ENCODE results near the gene HSF4.

The HSF4 gene

DNA sequence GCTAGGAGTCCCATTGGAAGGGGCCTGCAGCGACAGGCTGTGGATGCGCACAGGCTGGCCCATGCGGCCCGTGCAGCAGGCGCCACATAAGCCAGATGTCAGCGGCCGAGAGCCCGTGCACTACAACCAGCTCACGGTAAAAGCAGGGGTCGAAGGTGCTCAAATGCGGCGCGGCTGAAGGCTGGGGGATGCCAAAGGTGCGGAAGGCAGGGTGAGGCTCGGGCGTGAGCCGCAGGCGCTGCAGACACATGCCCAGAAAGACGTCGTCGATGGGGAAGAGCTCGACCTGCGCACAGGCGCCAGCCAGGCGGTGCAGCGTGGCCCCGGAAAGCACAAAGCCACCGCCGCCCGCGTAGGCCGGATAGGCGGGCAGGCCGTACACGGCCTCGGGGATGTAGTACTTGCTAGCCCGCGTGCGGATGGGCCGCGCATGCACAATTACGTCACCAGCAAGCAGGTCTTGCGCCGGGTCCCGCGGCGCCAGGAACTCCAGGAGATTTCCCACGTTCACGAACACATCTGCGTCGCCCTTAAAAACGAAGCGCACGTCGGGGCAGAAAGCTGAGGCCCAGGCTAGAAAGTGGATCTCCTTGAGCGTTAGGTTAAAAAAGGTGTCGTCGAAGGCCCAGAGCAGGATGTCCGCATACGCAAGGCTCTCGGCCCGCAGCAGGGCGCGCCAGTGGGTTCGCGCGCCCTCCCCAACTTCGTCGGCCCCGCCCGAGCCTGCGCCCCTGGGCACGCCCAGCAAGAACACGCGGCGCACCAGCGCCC lies 15.1 kb upstream of the HSF4 start:
- FAIRE-seq: no peak

GRCh38 chr16:67150047-67150832 lies 14.3 kb upstream of the HSF4 start:
- DNase-seq (ENCODE audit: low spot score) (no peak), FAIRE-seq (no peak)

More for the DNA sequence above, 15.1 kb upstream of the HSF4 start:
- no peak for DNase-seq (ENCODE audit: low spot score)

- no peak for DNase-seq (ENCODE audit: low spot score)
- no peak for FAIRE-seq
Measured at GRCh38 chr16:67150833-67151396, 13.6 kb upstream of the HSF4 start, which contains the start of gene B3GNT9. Gene B3GNT9 (minus strand): TSS chr16:67150998. CDS start chr16:67150485, 513 bp downstream.

DNA sequence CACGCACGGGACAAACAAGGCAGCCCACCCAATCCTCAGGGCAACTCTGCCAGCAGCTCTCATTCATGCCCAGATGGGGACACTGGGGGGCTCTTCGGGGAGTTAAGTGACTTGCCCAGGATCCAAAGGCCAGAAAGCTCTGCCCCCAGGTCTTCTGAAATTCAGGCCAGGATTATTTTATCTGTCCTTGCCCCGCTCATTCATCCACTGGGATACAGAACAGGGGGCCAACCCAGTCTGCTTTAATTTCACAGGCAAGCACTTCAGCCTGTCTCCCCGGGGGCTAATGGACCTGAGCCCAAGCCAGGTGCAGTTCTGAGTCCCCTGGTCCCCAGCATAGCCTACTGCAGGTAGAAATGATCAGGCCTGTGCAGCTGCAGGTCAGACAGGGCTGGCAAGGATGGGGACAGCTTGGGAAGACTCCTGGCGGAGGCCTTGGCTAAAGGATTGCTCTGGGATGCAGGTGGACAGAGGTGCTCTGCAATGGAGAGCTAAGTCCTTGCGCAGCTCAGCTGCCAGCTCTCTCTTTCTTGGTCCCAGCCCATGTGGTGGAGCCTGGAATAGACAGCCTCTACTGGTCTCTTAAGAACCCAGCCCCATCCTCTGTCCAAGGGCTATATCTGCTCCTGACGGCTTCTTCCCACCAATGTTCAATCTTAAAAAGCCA lies 13.0 kb upstream of the HSF4 start:
- FAIRE-seq (no peak), DNase-seq (ENCODE audit: low spot score) (no peak)

GRCh38 chr16:67154578-67155294 lies 9.8 kb upstream of the HSF4 start:
- FAIRE-seq (no peak), DNase-seq (ENCODE audit: low spot score) (no peak)

DNA sequence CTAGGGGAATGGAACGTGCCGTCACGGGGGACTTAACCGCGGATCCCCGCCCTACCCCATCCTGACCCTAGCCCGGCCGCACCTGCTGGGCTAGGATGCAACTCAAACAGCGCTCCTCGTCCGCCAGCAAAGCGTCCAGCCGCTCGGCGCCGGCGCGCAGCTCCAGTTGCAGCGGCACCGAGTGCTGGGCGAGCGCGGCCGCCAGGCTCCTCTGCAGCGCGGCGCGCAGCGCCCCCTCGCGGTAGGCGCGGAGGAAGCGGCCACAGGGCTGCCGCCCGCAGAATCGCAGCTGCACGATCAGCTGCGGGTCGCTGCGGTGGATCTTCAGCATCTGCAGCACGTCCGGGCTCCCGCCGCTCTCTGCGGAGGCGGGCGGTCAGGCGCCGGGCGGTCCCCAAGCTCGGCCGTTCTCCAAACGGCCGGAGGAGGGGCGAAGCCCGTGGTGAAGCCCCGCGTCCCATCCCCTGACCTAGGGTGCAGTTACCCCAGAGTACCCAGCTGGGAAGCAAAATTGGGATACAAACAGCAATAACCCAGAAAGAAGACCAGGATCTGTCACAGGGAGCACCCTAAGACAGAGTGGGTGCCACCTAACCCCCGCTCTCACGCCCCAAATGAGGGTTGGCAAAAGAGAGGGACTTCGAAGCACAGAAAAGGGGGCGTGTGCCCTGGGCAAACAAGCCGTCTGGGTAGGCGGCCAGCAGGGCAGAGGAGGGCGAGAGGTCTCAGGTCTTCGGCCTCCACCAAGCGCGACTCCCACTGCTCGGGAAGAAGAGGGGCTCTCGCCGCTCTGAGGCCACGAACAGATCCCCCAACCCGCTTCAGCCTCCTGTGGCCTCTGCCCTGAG lies 9.0 kb upstream of the HSF4 start:
- no peak for FAIRE-seq

GRCh38 chr16:67156143-67156844 lies 8.3 kb upstream of the HSF4 start:
- no peak for FAIRE-seq
- DNase-seq (ENCODE audit: low spot score): no peak

More for the DNA sequence above, 9.0 kb upstream of the HSF4 start:
- DNase-seq (ENCODE audit: low spot score): peak; percentile 82

DNA sequence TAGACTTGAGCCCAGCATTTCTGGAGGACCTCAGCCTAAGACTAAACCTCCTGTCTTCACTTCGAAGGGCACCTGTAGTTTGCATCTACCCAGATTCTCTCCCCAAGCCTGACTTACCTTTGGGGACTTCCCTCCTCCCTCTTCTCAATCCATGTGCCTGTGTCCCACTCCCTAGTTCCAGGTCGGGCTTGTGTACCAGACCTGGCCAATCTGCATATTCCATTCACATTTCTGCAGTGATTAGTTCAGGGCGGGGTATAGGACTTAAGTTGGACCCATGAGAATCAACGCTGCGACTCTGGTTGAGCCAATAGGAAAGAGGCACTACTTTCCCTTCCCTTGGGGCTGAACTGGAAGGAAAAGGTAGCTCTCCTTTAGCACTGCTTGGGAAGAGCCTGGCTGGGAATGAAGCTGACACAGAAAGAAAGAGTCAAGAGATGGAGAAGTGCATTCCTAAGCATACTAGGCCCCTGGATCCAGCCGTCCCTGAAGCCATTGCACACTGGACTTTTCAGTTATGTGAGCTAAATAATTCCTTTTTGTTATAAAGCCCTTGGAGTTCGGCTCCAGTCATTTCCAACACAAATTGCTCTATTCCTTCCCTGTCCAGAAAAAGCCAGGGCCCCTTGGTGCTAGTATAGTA lies 7.3 kb upstream of the HSF4 start:
- DNase-seq (ENCODE audit: low spot score) (no peak), FAIRE-seq (no peak)

DNA sequence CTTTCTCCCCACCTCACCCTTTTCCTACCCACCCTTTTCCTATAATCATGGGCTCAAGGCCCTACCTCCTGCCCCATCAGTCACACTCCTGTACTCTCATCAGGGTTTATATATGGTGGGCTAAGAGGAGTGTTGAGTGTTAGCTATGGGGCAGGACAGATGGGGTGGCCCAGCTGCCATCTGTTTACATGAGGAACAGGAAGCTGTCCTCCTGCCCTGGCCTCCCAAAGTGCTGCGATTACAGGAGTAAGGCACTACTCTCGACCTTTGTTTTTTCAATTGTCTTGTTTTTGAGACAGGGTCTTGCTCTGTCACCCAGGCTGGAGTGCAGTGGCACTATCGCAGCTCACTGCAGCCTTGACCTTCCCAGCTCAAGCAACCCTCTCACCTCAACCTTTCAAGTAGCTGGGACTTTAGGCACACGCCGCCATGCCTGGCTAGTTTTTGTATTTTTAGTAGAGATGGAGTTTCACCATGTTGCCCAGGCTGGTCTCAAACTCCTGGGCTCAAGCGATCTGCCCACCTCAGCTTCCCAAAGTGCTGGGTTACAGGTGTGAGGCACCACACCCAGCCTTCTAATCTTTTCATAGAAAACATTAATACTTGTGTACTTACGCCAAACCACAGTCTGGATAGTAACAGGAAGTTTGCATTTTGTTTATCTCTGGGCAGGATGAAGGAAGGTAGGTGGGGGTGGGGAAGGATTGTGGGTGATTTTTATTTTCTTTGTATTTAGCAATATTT lies 6.5 kb upstream of the HSF4 start:
- DNase-seq (ENCODE audit: low spot score) (no peak), FAIRE-seq (no peak)

DNA sequence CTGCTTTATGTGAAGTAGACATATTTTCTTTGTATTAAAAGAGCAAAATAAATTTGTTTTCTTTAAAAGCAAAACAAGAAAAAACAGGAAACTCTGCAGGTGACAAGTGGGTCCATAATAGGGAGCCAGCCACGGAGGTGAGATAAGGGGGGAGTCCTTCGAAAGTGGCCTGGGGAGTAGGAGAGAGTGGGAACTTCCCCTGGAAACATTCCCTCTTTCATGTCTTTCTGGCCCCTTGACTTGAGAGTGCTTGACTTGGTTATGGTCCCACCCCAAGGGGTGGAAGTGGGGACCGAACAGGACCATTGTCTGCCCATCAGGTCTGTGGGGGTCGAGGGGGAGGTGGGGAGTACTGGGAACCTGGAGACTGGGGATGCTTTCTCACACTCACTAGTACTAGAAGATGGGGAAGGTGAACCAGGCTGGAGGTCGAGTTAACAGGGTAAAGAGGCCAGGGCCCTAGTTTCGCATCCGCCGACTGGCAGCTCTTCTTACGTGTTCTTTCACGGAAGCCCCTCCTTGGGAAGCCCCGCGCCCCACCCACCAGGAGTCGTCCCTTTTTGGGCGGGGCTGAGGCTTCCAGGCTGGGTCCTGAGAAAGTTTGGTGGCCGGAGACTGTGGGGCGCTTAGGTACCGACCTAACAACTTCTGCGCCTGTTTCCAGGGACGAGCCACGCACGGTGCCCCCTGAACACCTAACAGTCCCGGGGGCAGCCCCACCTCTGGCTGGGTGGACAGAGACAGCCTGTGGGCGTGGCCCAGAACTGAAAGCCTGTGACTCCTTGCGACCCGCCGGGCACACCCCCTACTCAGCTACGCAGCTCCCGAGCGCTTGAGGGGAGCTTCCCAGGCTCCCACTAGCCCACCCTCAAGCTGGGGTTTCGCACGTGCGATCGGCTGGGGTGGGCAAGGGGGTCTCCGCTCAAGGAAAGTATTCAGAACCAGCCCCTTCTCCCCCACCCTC lies 5.6 kb upstream of the HSF4 start:
- peak; percentile 51 for DNase-seq (ENCODE audit: low spot score)
- FAIRE-seq: no peak

GRCh38 chr16:67161595-67162058 lies 2.9 kb upstream of the HSF4 start:
- no peak for FAIRE-seq
- DNase-seq (ENCODE audit: low spot score): no peak

DNA sequence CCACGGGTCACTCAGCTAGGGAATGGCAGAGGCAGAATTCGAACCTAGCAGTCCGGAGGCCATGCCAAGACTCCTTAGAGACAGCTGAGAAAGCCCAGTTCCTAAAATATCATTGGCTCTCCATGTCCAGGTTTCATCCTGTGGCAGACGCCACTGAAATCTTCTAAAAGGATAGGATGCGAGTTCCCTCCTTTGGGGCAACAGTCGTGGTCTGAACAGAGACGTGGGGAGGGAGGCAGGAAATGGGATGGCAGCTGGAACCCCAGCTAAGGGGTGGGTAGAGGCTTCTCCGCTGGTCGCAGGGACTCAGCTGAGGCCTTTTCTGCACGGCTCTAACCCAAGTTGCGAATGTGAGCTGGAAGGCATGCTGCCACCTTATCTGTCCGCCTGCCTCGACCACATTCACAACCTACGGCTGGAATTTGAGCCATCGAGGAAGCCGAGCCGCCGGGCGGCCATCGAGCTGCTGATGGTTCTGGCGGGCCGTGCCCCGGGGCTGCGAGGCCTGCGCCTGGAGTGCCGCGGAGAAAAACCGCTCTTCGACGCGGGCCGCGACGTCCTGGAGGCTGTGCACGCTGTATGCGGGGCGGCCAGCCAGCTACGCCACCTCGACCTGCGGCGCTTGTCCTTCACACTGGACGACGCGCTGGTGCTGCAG lies 1.9 kb upstream of the HSF4 start:
- DNase-seq (ENCODE audit: low spot score) (no peak), FAIRE-seq (no peak)

DNA sequence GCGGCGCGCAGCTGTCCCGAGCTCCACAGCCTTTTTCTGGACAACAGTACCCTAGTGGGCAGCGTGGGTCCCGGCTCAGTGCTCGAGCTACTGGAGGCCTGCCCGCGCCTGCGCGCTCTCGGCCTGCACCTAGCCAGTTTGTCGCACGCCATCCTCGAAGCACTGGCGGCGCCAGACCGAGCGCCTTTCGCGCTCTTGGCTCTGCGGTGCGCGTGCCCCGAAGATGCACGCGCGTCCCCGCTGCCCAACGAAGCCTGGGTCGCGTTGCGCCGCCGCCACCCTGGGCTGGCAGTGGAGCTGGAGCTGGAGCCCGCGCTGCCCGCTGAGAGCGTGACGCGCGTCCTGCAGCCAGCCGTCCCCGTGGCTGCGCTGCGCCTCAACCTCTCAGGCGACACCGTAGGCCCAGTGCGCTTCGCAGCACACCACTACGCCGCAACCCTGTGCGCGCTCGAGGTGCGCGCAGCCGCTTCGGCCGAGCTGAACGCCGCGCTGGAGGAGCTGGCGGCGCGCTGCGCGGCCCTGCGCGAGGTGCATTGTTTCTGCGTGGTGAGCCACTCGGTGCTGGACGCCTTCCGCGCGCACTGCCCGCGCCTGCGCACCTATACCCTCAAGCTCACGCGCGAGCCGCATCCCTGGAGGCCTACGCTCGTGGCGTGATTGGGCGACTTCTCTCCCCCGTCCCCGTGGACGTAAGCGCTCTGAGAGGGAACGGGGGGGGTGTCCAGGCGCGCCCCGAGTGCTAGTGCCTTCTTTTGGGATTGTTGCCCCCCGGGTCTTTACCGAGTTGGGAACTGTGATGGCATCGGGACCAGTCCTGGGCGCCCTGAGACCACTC lies 1.2 kb upstream of the HSF4 start:
- no peak for FAIRE-seq
- no peak for DNase-seq (ENCODE audit: low spot score)

- DNase-seq (ENCODE audit: low spot score) (no peak), FAIRE-seq (no peak)
Measured at GRCh38 chr16:67163999-67164558, 466 bp upstream of the HSF4 start.
